ENCODE results near the gene LYSMD3.

LYSMD3 gene

GRCh38 chr5:90483206-90483605 lies 46.2 kb downstream of the LYSMD3 start:
- ATAC-seq (replicated peaks) (no peak), DNase-seq (no peak)
- Mint-ChIP-seq H3K9me3 (no peaks in the 10 kb centered on the region), H3K36me3 (peaks cover 7 to 23% of the 10 kb centered on the region in 2 donors), H3K4me3 (no peak overlapping the region), H3K27me3 (no peaks in the 10 kb centered on the region), H3K4me1 (no peaks in the 10 kb centered on the region), H3K27ac (no peak overlapping the region)

- Mint-ChIP-seq H3K27me3 (no peaks in the 10 kb centered on the region), H3K4me1 (peaks cover 5 to 6% of the 10 kb centered on the region in 2 donors), H3K4me3 (no peak overlapping the region), H3K9me3 (no peaks in the 10 kb centered on the region), H3K27ac (no peak overlapping the region), H3K36me3 (peaks cover 2 to 22% of the 10 kb centered on the region in 2 donors)
- no peak for ATAC-seq (replicated peaks)
- no peak for DNase-seq
These were observed 48.7 kb downstream of the LYSMD3 start for GRCh38 chr5:90480699-90481098.

- Mint-ChIP-seq H3K27me3 (no peaks in the 10 kb centered on the region), H3K4me3 (no peak overlapping the region), H3K27ac (no peak overlapping the region), H3K9me3 (no peaks in the 10 kb centered on the region), H3K4me1 (peaks cover 5 to 15% of the 10 kb centered on the region in 2 donors), H3K36me3 (peaks cover 2 to 22% of the 10 kb centered on the region in 2 donors)
- DNase-seq (no peak), ATAC-seq (replicated peaks) (no peak)
These were observed 49.6 kb downstream of the LYSMD3 start for GRCh38 chr5:90479611-90480385.

- no peak overlapping the region for H3K4me3 Mint-ChIP-seq
- no peak for ATAC-seq (replicated peaks)
- no peaks in the 10 kb centered on the region for H3K27me3 Mint-ChIP-seq
- no peak for DNase-seq
- no peak overlapping the region for H3K27ac Mint-ChIP-seq
- H3K9me3 Mint-ChIP-seq, result no peaks in the 10 kb centered on the region
- H3K4me1 Mint-ChIP-seq, result peaks cover 11 to 26% of the 10 kb centered on the region in 2 donors
- peaks cover 2 to 22% of the 10 kb centered on the region in 2 donors for H3K36me3 Mint-ChIP-seq
These were observed 51.7 kb downstream of the LYSMD3 start for GRCh38 chr5:90477621-90478215.

GRCh38 chr5:90477073-90477472 lies 52.3 kb downstream of the LYSMD3 start:
- Mint-ChIP-seq H3K27me3 (no peaks in the 10 kb centered on the region), H3K36me3 (peaks cover 0 to 17% of the 10 kb centered on the region in 2 donors), H3K27ac (no peak overlapping the region), H3K4me1 (peaks cover 11 to 26% of the 10 kb centered on the region in 2 donors), H3K4me3 (no peak overlapping the region), H3K9me3 (no peaks in the 10 kb centered on the region)
- ATAC-seq (replicated peaks), result no peak
- no peak for DNase-seq

GRCh38 chr5:90476391-90476790 lies 53.0 kb downstream of the LYSMD3 start:
- Mint-ChIP-seq H3K4me1 (peaks cover 11 to 26% of the 10 kb centered on the region in 2 donors), H3K4me3 (no peak overlapping the region), H3K36me3 (peaks cover 0 to 17% of the 10 kb centered on the region in 2 donors), H3K27ac (no peak overlapping the region), H3K27me3 (no peaks in the 10 kb centered on the region), H3K9me3 (no peaks in the 10 kb centered on the region)
- DNase-seq (no peak), ATAC-seq (replicated peaks) (no peak)

GRCh38 chr5:90475436-90475980 lies 53.9 kb downstream of the LYSMD3 start:
- no peak for DNase-seq
- H3K4me3 Mint-ChIP-seq, result peak overlapping the region; percentile 62 to 99
- peaks cover 6 to 24% of the 10 kb centered on the region in 2 donors for H3K36me3 Mint-ChIP-seq
- ATAC-seq (replicated peaks), result no peak
- H3K4me1 Mint-ChIP-seq, result peaks cover 15 to 33% of the 10 kb centered on the region in 2 donors
- no peaks in the 10 kb centered on the region for H3K9me3 Mint-ChIP-seq
- no peak overlapping the region for H3K27ac Mint-ChIP-seq
- H3K27me3 Mint-ChIP-seq, result no peaks in the 10 kb centered on the region

GRCh38 chr5:90474235-90475107 lies 54.9 kb downstream of the LYSMD3 start, which contains the start of the genes MBLAC2 and POLR3G:
Gene MBLAC2 (minus strand): TSS chr5:90474771. CDS start chr5:90474292, 479 bp downstream.
Gene POLR3G (plus strand): TSS chr5:90474864. CDS start chr5:90485568, 10,704 bp downstream.
- Mint-ChIP-seq H3K36me3 (peaks cover 8 to 25% of the 10 kb centered on the region in 2 donors), H3K27me3 (no peaks in the 10 kb centered on the region), H3K4me1 (peaks cover 16 to 33% of the 10 kb centered on the region in 2 donors), H3K4me3 (peak within 1 kb of the TSS; percentile 95 to 99), H3K27ac (peak within 1 kb of the TSS; percentile 93), H3K9me3 (no peaks in the 10 kb centered on the region)
- DNase-seq (peak; percentile 87), ATAC-seq (replicated peaks) (peak; percentile 88 to 90)

- Mint-ChIP-seq H3K27ac (peak overlapping the region; percentile 93), H3K4me3 (peak overlapping the region; percentile 95 to 99), H3K27me3 (no peaks in the 10 kb centered on the region), H3K9me3 (peaks cover 2 to 4% of the 10 kb centered on the region in 2 donors), H3K4me1 (peaks cover 16 to 33% of the 10 kb centered on the region in 2 donors), H3K36me3 (peaks cover 15 to 34% of the 10 kb centered on the region in 2 donors)
- ATAC-seq (replicated peaks) (peak; percentile 10 to 12), DNase-seq (peak; percentile 5)
These were observed 55.8 kb downstream of the LYSMD3 start for GRCh38 chr5:90473396-90474234.

- peaks cover 4 to 9% of the 10 kb centered on the region in 2 donors for H3K9me3 Mint-ChIP-seq
- no peaks in the 10 kb centered on the region for H3K27me3 Mint-ChIP-seq
- peak overlapping the region; percentile 93 for H3K27ac Mint-ChIP-seq
- ATAC-seq (replicated peaks) (no peak), DNase-seq (no peak)
- H3K4me3 Mint-ChIP-seq, result peak overlapping the region; percentile 95 to 99
- peaks cover 16 to 33% of the 10 kb centered on the region in 2 donors for H3K4me1 Mint-ChIP-seq
- peaks cover 23 to 41% of the 10 kb centered on the region in 2 donors for H3K36me3 Mint-ChIP-seq
These were observed 56.5 kb downstream of the LYSMD3 start for GRCh38 chr5:90472783-90473395.

Data from stimulated activated naive B cell treated with anti-CD40 and anti-IgM and Interleukin-4, amounts not matched to agents 10 μg/mL and 1 μg/mL and 100 μg/mL, for 72 hours (primary cell).